Activated naive CD4-positive, alpha-beta T cell treated with anti-CD3 and anti-CD28 coated beads, Interleukin-2, amount 50 U/mL, for 24 hours (primary cell): ENCODE measurements around the gene ZNF462.

Experiments used
- H3K27ac Mint-ChIP-seq: one replicate; pipeline ENCODE4 v1.8.0; 2021; ENCODE audit warnings: mild to moderate bottlenecking, mixed read lengths
- H3K27me3 Mint-ChIP-seq: one replicate; pipeline ENCODE4 v1.8.0; 2021; ENCODE audit warnings: mixed read lengths
- H3K36me3 Mint-ChIP-seq: one replicate; pipeline ENCODE4 v1.8.0; 2021; ENCODE audit warnings: mixed read lengths
- H3K4me1 Mint-ChIP-seq: one replicate; pipeline ENCODE4 v1.8.0; 2021; ENCODE audit warnings: mixed read lengths
- H3K4me3 Mint-ChIP-seq: one replicate; pipeline ENCODE4 v1.8.0; 2021; ENCODE audit warnings: mild to moderate bottlenecking, mixed read lengths
- H3K9me3 Mint-ChIP-seq: one replicate; pipeline ENCODE4 v1.8.0; 2021; ENCODE audit warnings: mixed read lengths

The ZNF462 gene

DNA sequence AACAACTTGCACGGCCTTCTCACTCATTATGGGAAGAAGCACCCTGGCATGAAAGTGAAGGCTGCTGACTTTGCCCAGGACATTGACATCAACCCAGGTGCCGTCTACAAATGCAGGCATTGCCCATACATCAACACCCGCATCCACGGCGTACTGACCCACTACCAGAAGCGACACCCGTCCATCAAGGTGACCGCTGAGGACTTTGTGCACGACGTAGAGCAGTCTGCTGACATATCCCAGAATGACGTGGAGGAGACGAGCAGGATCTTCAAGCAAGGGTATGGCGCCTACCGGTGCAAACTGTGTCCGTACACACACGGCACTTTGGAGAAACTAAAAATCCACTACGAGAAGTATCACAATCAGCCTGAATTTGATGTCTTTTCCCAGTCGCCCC lies 65.4 kb downstream of the ZNF462 start:
- no peak overlapping the region for H3K27ac Mint-ChIP-seq
- H3K4me1 Mint-ChIP-seq = no peaks in the 10 kb centered on the region
- peaks cover 6% of the 10 kb centered on the region for H3K9me3 Mint-ChIP-seq

DNA sequence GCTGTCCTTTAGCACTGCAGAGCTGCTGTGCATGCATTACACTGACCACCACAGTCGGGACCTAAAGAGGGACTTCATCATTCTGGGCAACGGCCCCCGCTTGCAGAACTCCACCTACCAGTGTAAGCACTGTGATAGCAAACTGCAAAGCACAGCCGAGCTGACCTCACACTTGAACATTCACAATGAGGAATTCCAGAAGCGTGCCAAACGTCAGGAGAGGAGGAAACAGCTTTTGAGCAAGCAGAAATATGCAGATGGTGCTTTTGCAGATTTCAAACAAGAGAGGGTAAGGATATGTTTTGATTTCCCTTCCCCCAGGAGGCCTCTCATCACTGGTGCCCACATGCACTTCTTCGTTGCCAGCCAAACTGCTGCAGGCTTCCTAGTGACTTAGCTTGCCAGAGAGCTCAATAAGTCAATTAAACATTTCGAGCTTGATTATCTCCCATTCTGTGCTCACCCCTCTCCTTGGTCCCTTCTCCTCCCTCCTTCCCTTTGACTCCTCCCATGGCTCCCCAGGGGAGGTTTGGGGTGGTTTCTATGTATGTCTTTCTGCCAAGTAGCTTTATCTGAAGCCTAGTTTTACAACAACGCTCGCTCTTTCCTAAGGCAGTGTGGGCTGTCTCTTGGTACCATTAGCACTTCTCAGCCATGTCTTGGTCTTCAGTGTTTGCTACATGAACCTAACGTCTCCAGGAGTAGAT lies 66.7 kb downstream of the ZNF462 start:
- H3K4me1 Mint-ChIP-seq = no peaks in the 10 kb centered on the region
- H3K4me3 Mint-ChIP-seq = no peak overlapping the region
- no peak overlapping the region for H3K27ac Mint-ChIP-seq
- H3K9me3 Mint-ChIP-seq = peaks cover 4% of the 10 kb centered on the region
- no peaks in the 10 kb centered on the region for H3K36me3 Mint-ChIP-seq
- no peaks in the 10 kb centered on the region for H3K27me3 Mint-ChIP-seq

More for the DNA sequence above, 65.4 kb downstream of the ZNF462 start:
- no peak overlapping the region for H3K4me3 Mint-ChIP-seq
- H3K36me3 Mint-ChIP-seq = no peaks in the 10 kb centered on the region
- no peaks in the 10 kb centered on the region for H3K27me3 Mint-ChIP-seq

DNA sequence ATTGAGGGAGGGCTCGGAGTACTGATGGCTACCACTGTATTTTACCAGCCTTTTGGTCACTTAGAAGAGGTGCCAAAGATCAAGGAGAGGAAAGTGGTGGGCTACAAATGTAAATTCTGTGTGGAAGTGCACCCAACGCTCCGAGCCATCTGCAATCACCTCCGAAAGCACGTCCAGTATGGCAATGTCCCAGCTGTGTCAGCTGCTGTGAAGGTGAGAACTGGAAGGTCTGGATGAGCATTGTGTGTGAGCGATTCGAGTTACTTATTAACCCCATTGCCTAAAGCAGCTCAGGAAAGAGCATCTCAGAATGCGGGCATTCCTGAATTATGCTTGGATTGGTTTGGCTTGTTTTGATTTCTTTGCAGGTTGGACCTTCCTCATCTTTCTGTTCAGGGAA lies 67.5 kb downstream of the ZNF462 start:
- Mint-ChIP-seq H3K4me1 (no peaks in the 10 kb centered on the region), H3K9me3 (no peaks in the 10 kb centered on the region), H3K36me3 (no peaks in the 10 kb centered on the region)

DNA sequence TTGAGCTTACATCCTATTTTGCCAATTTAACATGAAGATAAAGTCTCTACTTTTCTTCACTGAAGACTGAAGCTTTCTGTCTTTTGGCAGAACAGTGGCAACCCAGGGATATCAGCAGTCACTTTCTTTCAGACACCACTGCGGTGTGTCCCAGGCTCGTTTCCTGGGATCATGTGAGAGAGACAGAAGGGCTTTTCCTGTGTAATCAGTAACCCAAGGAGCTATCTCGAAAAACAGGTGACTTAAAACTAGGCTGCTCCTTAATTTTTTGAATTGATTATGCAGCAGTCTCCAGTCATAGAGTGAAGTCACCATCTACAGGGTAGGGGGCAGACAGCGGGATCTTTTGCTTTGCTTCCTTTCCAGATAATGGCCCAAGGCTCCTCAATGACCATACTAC lies 68.5 kb downstream of the ZNF462 start:
- no peaks in the 10 kb centered on the region for H3K27me3 Mint-ChIP-seq
- no peaks in the 10 kb centered on the region for H3K9me3 Mint-ChIP-seq
- H3K4me1 Mint-ChIP-seq = no peaks in the 10 kb centered on the region
- no peak overlapping the region for H3K4me3 Mint-ChIP-seq
- no peak overlapping the region for H3K27ac Mint-ChIP-seq
- no peaks in the 10 kb centered on the region for H3K36me3 Mint-ChIP-seq

More for the DNA sequence above, 67.5 kb downstream of the ZNF462 start:
- Mint-ChIP-seq H3K4me3 (no peak overlapping the region), H3K27me3 (no peaks in the 10 kb centered on the region), H3K27ac (no peak overlapping the region)

DNA sequence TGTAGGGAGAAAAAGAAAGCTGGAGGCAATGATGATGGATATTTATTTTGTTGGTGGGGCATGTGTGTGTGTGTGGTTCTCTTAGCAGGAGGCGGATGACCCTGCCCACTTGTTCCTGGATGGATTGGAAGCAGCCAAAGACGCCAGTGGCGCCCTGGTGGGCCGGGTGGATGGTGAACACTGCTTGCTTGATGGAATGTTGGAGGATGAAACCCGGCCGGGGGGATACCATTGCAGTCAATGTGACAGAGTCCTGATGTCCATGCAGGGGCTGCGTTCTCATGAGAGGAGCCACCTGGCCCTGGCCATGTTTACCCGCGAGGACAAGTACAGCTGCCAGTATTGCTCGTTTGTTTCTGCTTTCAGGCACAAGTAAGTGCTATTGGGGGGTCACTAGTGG lies 69.2 kb downstream of the ZNF462 start:
- Mint-ChIP-seq H3K36me3 (no peaks in the 10 kb centered on the region), H3K4me3 (no peak overlapping the region), H3K27ac (no peak overlapping the region), H3K9me3 (no peaks in the 10 kb centered on the region), H3K27me3 (no peaks in the 10 kb centered on the region), H3K4me1 (no peaks in the 10 kb centered on the region)

DNA sequence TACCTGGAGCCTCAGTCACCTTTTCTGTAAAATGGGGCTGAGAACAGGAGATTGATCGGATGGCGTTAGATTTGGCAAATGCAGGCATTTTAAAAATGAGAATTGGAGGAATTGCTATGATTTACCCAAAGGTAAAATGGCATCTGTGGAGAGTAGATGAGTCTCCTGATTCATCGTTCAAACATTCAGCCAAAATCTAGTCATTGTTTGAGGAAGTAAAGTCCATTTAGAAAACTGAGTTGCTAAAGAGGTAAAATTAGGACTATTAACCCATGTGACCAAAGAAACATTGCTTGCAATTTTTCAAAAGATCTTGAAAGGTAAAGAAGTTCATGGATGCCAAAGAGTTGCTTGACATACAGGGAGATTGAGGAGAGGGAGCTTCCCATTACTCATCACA lies 69.7 kb downstream of the ZNF462 start:
- no peaks in the 10 kb centered on the region for H3K4me1 Mint-ChIP-seq
- no peak overlapping the region for H3K4me3 Mint-ChIP-seq

DNA sequence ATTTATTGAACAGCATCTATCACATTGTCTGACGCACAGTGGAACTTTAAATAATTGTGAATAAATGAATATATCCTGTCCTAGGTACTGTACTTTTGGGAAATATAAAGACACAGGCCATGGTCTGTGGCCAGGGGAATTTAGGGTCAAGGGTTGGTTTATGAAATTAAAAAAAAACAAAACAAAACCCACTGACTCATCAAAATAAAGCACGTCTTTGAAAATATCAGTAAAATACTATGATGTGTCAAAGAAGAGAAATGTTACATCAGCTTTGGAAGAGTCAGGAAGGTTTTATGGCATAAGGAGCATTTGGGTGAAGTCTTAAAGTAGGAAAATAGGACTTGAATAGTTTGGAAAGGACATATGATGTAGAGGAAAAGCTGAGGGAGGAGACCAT lies 70.5 kb downstream of the ZNF462 start:
- no peaks in the 10 kb centered on the region for H3K36me3 Mint-ChIP-seq
- H3K27me3 Mint-ChIP-seq = no peaks in the 10 kb centered on the region
- no peaks in the 10 kb centered on the region for H3K9me3 Mint-ChIP-seq
- no peaks in the 10 kb centered on the region for H3K4me1 Mint-ChIP-seq
- H3K27ac Mint-ChIP-seq = no peak overlapping the region
- no peak overlapping the region for H3K4me3 Mint-ChIP-seq

More for the DNA sequence above, 69.7 kb downstream of the ZNF462 start:
- Mint-ChIP-seq H3K27me3 (no peaks in the 10 kb centered on the region), H3K9me3 (no peaks in the 10 kb centered on the region), H3K27ac (no peak overlapping the region), H3K36me3 (no peaks in the 10 kb centered on the region)

DNA sequence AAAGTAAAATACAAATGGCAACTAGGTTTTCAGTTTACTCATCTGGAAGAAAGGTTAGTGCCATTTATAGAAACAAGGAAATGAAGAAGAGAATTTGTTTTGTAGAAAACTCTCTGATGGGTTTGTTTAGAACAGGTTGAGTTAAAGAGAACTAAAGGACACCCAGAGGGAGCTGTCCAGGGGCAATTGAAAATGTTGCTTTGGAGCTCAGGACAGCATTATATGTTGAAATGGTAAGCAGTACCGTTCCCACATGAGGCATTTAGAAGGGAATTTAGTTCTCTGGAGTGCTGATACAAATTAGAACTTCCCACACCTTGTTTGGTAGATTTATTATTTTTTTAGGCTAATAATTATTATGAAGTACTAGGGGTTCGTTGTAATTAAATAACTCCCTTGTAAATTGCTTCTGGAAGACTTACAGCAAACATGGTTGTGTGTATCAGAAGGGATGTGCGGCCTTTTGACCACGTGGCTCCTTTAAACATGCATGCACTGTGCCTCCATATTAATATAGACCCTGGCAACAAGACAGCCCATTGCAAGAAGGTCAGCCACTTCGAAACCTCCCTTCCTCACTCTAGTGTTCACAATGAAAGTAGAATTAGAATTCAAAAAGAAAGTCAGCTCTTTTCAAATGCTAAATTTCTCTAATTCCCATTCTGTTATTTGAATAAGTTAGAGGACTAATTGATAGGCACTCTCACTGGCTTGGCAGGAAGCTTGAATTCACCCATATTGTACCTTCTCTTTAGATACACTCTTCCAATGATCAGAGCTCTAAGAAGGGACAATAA lies 71.7 kb downstream of the ZNF462 start:
- H3K4me1 Mint-ChIP-seq = no peaks in the 10 kb centered on the region
- no peaks in the 10 kb centered on the region for H3K36me3 Mint-ChIP-seq
- H3K4me3 Mint-ChIP-seq = no peak overlapping the region
- H3K27me3 Mint-ChIP-seq = no peaks in the 10 kb centered on the region
- no peak overlapping the region for H3K27ac Mint-ChIP-seq
- H3K9me3 Mint-ChIP-seq = no peaks in the 10 kb centered on the region

DNA sequence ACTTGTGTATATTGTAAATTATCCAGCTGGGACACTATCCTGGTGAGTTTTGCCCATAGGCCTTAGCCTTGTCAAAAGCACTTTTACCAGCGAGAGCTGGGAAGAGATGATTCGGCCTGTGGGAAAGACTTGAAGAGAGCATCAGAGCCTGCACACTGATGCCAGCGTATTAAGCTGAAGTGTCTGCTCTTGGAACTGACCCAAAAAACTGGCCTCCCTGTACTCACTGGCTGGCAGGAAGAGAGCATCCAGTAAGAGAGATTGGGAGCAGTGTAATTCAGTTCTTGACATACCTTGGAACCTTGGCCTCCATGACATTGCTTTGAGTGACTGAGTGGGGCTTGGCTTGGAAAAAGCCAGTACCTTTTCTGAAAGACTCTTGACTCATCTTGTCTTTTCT lies 73.7 kb downstream of the ZNF462 start:
- H3K9me3 Mint-ChIP-seq = no peaks in the 10 kb centered on the region
- no peaks in the 10 kb centered on the region for H3K27me3 Mint-ChIP-seq
- H3K4me3 Mint-ChIP-seq = no peak overlapping the region
- H3K4me1 Mint-ChIP-seq = no peaks in the 10 kb centered on the region
- H3K36me3 Mint-ChIP-seq = no peaks in the 10 kb centered on the region
- H3K27ac Mint-ChIP-seq = no peak overlapping the region

DNA sequence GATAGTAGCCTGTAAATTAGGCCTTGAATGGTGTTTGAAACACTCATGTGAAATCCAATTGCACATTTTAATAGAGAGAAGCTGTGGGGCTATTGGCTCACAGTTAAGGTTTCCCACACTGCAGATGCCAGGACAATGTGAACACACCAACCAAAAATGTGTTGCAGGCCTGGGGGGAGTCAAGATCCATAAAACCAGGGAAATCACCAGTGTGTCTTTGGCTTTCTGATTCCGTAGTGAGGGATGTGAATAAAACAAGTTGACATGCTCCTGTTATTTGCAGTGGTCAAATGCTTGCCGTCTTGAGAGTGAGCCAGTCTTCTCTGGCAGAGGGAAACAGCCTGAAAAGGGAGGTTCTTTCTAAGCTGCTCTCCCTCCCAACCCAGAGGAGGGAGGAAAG lies 79.0 kb downstream of the ZNF462 start:
- H3K4me1 Mint-ChIP-seq = no peaks in the 10 kb centered on the region
- no peaks in the 10 kb centered on the region for H3K36me3 Mint-ChIP-seq
- no peaks in the 10 kb centered on the region for H3K9me3 Mint-ChIP-seq
- H3K27me3 Mint-ChIP-seq = no peaks in the 10 kb centered on the region
- H3K4me3 Mint-ChIP-seq = no peak overlapping the region
- no peak overlapping the region for H3K27ac Mint-ChIP-seq

DNA sequence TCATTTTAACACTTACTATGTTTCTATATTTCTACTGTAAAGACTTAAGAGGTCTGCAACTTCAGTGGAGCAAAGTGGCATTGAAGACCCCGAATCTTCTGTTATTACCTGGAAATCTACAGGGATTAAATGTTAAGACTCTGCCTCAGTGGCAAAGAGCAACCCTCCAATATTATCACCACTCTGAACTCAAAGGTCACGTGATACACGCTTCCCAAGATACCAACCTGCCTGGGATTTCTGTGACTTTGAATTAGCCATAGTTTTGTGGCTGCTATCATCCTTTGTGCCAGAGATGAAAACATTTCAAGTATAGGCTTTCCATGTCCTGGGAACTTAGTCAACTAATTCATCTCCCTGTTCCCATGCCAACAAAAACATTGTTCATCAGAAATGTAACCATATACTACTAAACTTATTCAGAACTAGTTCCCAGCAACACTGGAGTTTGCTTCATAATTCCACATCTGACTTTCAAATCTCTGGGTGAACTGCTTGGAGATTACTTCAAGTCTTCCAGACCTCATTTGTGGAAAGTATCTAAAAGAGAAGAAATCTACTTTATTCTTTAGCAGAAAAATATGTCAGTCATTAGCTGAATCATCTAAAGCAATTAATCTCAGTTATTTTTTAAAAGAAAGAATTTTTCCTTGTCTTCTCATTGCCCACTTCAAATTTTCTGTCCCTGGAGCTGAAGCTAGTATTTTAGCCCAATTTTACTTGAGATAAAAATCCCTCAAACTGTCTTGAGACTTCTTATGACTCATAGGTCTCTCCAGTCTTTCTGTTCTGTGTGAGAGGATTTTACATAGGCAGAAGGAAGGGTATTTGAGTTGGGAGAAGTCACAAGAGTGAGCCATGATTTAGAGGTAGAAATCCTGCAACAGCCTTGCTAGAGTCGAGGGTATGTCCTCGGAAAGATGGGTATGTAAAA lies 83.0 kb downstream of the ZNF462 start:
- Mint-ChIP-seq H3K27me3 (no peaks in the 10 kb centered on the region), H3K27ac (no peak overlapping the region), H3K9me3 (no peaks in the 10 kb centered on the region), H3K36me3 (no peaks in the 10 kb centered on the region), H3K4me1 (no peaks in the 10 kb centered on the region), H3K4me3 (no peak overlapping the region)

DNA sequence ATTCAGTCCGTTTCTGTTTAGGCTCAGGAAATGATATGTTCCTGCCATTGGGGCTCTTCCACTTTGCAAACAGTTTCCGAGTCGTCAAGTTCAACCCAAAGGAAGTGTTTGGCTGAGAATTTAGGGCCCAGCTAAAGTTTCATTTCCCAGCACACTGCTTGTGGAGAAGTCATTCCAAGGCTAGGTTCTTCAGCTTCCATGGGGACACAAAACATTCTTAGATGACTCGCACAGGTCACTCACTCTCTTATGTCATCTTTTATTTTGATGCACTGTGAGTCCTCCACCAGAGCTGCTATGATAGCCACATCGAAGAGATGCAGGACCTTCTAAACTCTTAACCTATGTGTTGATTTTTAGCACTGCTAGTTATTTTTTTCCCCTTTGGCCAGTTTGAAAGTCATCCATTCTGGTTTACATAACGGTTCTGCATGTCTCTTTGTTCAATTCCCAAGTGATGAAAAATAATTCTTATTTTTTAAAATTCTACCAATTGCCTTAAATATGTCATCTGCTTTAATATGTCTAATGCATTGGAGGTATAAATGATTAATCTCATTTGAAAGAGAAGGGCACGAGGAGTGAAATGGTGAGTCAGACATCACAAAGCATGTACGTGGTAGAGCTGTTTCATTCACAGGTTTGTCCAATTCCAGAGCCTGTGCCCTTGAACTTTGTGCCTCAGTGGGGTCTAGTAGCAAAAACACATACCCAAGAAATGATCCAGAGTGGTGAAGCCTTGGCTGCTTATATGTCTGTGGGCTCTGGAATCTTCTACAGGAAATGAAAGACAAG lies 84.3 kb downstream of the ZNF462 start:
- Mint-ChIP-seq H3K4me3 (no peak overlapping the region), H3K4me1 (no peaks in the 10 kb centered on the region), H3K27me3 (no peaks in the 10 kb centered on the region), H3K9me3 (no peaks in the 10 kb centered on the region), H3K36me3 (no peaks in the 10 kb centered on the region), H3K27ac (no peak overlapping the region)

DNA sequence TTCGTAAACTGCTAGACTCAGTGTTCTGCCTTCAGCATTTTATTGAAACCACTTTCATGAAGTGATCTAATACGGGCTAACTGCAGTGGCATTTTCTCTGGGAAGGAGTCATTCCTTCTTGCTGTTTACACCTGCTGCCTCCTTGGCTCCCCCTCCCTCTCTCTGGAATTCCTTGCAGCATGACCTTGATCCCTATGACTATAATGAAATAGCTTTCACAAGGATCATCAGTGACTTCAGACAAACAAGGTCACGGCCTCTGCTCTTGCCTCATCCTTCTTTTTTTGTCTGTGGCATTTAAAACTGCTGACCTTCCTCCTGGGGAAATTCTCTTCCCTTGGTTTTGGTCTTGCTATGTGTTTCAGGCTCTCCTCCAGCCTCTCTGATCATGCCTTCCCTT lies 90.2 kb downstream of the ZNF462 start:
- no peaks in the 10 kb centered on the region for H3K36me3 Mint-ChIP-seq
- H3K27me3 Mint-ChIP-seq = peaks cover 2% of the 10 kb centered on the region
- H3K9me3 Mint-ChIP-seq = no peaks in the 10 kb centered on the region
- no peak overlapping the region for H3K27ac Mint-ChIP-seq
- H3K4me3 Mint-ChIP-seq = no peak overlapping the region
- no peaks in the 10 kb centered on the region for H3K4me1 Mint-ChIP-seq

DNA sequence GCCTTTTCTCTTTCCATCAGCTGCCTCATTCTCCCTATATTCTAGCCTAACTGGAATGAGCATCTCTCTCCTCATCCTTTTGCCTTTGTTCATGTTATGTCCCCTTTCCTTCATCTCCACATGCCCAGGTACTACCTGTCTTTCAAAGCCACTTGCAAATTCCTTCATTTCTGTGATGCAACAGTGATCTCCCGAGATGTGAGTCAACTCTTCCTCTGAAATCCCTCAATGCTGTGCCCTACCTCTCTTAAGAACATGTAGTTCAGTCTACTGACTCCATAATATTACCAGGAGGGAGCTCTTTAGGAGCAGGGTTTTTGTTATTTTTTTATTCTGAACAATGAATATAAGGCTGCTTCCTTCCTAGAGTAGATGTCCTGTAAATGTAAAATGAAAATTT lies 91.6 kb downstream of the ZNF462 start:
- no peaks in the 10 kb centered on the region for H3K4me1 Mint-ChIP-seq
- no peaks in the 10 kb centered on the region for H3K36me3 Mint-ChIP-seq
- no peak overlapping the region for H3K4me3 Mint-ChIP-seq
- peaks cover 3% of the 10 kb centered on the region for H3K27me3 Mint-ChIP-seq
- no peak overlapping the region for H3K27ac Mint-ChIP-seq
- H3K9me3 Mint-ChIP-seq = no peaks in the 10 kb centered on the region
